HEK293T (cell line): Measurements from ENCODE around the gene GPD1.

ENCODE experiments used
- FOXA1 ChIP-seq: fragments of 450-650 bp; IDR thresholded peaks from 2 replicates; pipeline ENCODE4 v1.6.1; 2016; ENCODE audit warnings: mild to moderate bottlenecking
- NFRKB ChIP-seq: fragments of 450-650 bp; IDR thresholded peaks from 2 replicates; pipeline ENCODE4 v1.6.1; 2016; ENCODE audit warnings: mild to moderate bottlenecking, moderate library complexity
- PKNOX1 ChIP-seq: fragments of 450-650 bp; IDR thresholded peaks from 2 replicates; pipeline ENCODE4 v1.6.1; 2016
- SP1 ChIP-seq: fragments of 450-650 bp; IDR thresholded peaks from 2 replicates; pipeline ENCODE4 v1.6.1; 2017

GRCh38 chr12:50151047-50151687 is 47.4 kb downstream of the GPD1 start:
- TF ChIP-seq SP1 (no peak), FOXA1 (no peak), PKNOX1 (no peak), NFRKB (no peak)
